GM12875 (cell line): ENCODE data around the gene CPNE9.

Source experiments
- H3K4me3 ChIP-seq: one replicate; pipeline ENCODE4 v1.5.1; 2011; ENCODE audit warnings: low read depth, low read length, control low read depth
- CTCF ChIP-seq: IDR thresholded peaks from 2 replicates; pipeline ENCODE4 v1.5.1; 2011; ENCODE audit warnings: low read depth, mild to moderate bottlenecking, control low read depth, inconsistent platforms, low read length, moderate library complexity, borderline replicate concordance; ENCODE audit not compliant: insufficient read depth

CPNE9 gene

GRCh38 chr3:9701711-9702110, 1.9 kb upstream of the CPNE9 start:
- no peak for TF ChIP-seq CTCF
- H3K4me3 ChIP-seq: no peak overlapping the region

GRCh38 chr3:9703240-9703639, 393 bp upstream of the CPNE9 start:
- TF ChIP-seq CTCF: no peak
- H3K4me3 ChIP-seq: no peak overlapping the region

GRCh38 chr3:9704347-9705322, 1.0 kb downstream of the CPNE9 start:
- no peak for TF ChIP-seq CTCF
- H3K4me3 ChIP-seq: no peak overlapping the region

- no peak for TF ChIP-seq CTCF
- H3K4me3 ChIP-seq: no peak overlapping the region
These were observed 6.6 kb downstream of the CPNE9 start for GRCh38 chr3:9710174-9710739.

- no peak for TF ChIP-seq CTCF
- H3K4me3 ChIP-seq: no peak overlapping the region
These were observed 8.8 kb downstream of the CPNE9 start for GRCh38 chr3:9712415-9712814.

GRCh38 chr3:9713142-9713541, 9.5 kb downstream of the CPNE9 start:
- no peak for TF ChIP-seq CTCF
- no peak overlapping the region for H3K4me3 ChIP-seq

- TF ChIP-seq CTCF: no peak
These were observed 11.5 kb downstream of the CPNE9 start for GRCh38 chr3:9715136-9715535.

More at GRCh38 chr3:9715136-9715535, 11.5 kb downstream of the CPNE9 start:
- H3K4me3 ChIP-seq: no peak overlapping the region
